NCI-H82 (cell line): ENCODE data around the gene SIRT2.
"Not testable (repeated sequence)": the region's sequence is repeated elsewhere in the genome, so short reads cannot be mapped to it uniquely, and the experiment has no call there.

Source experiments
- DNase-seq: peaks from one replicate; lab custom pipeline; 2025; lab: John Stamatoyannopoulos, UW

Gene SIRT2

DNA sequence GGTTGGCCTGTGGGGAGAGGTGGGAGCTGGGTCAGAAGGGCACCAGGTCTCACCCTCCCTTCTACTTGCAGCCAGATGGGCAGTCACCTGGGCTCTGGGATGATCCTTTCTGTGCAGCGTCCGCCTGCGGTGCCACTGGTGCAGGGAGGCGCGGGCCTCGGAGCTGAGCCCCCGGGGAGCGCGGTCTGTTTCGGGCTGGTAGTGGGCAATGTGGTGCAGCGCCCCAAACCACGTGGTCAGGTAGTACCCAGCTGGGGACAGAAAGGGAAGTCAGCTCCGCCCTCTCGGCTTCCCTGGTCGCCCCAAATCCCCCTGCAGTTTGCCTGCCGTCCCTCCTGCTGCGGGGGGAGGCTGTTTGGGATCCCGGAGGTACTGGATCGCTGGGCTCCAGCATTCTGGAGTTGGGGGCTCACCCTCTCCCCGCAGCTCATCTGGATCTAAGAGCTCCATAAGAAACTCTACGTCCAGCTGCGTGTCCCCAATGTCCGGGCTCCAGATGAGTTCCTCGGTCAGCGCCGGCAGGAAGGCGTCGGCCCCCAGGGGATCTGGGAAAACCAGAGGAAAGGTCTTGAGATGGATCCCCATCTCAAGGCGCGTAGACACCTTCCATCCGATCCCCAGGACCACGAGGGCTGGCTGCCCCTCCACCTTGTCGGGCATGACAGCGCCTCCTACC is 30.1 kb downstream of the SIRT2 start:
- peak; percentile 47 for DNase-seq

DNA sequence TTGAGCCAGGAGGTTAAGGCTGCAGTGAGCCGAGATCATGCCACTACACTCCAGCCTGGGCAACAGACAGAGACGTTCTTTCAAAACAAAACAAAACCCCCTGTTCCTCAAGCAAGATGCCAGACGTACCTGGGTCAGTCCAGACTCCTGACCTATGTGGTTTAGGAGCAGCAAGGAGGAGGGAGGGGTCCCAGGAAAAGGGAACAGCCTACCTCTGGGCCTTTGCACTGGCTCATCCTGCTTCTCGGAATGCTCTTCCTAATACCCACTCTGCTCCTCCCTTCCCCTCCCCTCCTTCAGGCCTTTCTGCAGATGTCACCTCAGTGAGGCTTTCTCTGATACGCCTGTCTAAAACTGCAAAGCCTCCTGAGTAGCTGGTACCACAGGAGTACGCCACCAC is 30.9 kb downstream of the SIRT2 start:
- peak; percentile 67 for DNase-seq

DNA sequence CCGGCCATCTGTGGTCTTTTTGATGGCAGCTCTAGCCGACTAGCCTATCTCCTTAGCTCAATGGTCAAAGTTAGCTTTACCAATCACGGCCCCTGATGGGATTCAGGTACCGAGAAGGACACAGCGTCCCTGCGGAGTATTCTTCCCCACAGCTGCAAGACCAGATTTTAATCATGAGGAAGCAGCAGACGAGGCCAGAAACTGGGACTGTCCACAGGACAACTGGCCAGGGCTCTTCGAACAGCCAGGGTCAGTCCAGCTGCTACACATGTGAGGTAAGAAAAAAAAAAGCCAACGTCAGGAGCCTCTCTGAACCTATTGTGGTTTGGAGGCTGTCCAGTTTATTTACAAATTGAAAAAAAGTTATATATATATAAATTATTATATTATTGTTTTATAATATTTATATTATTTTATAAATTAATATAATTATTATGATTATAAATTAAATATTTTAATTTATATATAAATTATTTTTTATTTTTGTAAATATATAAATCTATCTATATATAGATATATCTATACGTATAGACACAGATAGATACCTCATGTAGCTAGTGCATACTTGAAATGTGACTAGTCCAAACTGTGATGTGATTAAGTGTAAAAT is 32.1 kb downstream of the SIRT2 start:
- DNase-seq, result no peak

DNA sequence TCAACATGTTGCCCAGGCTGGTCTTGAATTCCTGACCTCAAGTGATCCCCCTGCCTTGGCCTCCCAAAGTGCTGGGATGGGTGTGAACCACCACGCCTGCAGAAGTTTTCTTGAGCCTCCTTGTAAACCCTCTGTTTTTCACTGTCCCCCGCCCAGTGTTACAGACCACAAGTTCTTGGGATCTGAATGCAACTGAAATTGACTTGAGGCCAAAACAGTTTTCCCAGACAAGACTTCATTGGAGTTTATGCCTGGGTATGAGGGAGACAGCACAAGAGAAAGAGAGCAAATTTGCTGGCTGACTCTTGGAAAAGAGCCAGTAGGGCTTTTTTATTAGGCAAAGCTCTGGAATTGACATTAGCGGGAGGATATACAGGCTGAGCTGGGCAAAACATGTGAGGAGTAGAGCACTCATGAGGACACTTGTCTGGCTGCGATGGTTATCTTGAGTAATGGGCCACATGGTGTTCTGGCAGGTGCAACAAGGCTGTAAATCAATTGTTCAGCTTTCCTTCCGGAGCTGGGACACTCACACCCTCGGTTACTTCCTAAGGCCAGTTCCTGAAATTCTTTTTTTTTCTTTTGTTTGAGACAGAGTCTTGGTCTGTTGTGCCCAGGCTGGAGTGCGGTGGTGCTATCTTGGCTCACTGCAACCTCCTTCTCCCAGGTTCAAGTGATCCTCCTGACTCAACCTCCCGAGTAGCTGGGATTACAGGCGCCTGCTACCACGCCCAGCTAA is 36.9 kb downstream of the SIRT2 start:
- DNase-seq, result peak; percentile 51

DNA sequence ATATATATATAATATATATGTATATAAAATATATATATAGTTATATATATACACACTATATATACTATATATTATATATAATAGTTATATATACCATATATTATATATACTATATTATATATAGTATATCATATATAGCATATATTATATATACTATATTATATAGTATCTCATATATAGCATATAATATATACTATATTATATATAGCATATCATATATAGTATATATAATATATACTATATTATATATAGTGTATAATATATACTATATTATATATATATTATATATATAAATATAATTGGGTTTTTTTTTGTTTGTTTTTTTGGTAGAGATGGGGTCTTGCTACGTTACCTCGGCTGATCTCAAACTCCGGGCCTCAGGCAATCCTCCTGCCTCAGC is 38.0 kb downstream of the SIRT2 start:
- DNase-seq, result no peak

DNA sequence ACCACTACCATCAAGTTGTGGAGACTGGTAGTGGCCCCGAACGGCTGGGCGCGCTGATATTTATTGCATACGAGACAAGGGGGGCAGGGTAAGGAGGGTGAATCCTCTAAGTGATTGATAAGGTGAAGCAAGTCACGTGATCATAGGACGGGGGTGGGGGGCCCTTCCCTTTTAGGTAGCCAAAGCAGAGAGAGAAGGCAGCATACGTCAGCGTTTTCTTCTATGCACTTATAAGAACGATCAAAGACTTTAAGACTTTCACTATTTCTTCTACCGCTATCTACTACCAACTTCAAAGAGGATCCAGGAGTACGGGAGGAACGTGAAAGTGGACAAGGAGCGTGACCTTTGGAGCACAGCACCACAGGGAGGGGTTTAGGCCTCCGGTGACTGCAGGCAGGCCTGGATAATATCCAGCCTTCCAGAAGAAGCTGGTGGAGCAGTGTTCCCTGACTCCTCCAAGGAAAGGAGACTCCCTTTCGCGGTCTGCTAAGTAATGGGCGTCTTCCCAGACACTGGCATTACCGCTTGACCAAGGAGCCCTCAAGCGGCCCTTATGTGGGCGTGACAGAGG is 39.7 kb downstream of the SIRT2 start:
- DNase-seq, result not testable (repeated sequence)

DNA sequence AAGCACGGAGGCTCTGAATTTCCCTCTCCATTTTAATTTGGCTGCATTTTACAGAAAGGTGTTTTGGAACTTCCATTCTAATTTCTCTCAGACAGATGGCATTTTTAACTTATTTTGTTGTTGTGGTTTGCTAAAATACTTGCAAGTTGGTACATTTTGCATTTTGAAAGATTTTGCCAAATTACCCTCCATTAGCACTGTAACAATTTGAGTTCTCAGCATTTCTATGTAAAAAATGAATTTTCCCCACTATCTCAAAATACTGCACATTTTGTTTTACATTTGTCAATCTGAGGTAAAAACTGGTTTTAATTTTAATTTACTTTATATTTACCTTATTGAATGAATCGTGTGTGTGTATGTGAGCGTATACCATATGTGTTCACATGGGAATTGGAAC is 42.6 kb downstream of the SIRT2 start:
- no peak for DNase-seq

DNA sequence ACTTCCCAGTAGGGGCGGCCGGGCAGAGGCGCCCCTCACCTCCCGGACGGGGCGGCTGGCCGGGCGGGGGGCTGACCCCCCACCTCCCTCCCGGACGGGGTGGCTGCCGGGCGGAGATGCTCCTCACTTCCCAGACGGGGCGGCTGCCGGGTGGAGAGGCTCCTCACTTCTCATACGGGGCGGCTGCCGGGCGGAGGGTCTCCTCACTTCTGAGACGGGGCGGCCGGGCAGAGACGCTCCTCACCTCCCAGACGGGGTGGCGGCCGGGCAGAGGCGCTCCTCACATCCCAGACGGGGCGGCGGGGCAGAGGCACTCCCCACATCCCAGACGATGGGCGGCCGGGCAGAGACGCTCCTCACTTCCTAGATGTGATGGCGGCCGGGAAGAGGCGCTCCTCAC is 43.7 kb downstream of the SIRT2 start:
- DNase-seq, result not testable (repeated sequence)

DNA sequence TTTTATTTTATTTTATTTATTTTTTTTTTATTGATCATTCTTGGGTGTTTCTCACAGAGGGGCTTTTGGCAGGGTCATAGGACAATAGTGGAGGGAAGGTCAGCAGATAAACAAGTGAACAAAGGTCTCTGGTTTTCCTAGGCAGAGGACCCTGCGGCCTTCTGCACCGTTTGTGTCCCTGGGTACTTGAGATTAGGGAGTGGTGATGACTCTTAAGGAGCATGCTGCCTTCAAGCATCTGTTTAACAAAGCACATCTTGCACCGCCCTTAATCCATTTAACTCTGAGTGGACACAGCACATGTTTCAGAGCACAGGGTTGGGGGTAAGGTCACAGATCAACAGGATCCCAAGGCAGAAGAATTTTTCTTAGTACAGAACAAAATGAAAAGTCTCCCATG is 44.5 kb downstream of the SIRT2 start:
- peak; percentile 78 for DNase-seq

DNA sequence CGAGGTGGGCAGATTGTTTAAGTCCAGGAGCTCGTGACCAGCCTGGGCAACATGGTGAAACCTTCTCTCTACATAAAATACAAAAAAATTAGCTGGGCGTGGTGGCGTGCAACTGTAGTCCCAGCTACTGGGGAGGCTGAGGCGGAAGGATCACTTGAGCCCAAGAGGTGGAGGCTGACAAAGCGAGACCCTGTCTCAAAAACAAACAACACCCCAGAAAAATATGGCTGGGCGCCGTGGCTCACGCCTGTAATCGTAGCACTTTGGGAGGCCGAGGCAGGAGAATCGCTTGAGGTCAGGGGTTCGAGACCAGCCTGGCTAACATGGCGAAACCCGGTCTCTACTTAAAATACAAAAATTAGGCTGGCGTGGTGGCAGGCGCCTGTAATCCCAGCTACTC is 46.2 kb downstream of the SIRT2 start:
- DNase-seq, result no peak

DNA sequence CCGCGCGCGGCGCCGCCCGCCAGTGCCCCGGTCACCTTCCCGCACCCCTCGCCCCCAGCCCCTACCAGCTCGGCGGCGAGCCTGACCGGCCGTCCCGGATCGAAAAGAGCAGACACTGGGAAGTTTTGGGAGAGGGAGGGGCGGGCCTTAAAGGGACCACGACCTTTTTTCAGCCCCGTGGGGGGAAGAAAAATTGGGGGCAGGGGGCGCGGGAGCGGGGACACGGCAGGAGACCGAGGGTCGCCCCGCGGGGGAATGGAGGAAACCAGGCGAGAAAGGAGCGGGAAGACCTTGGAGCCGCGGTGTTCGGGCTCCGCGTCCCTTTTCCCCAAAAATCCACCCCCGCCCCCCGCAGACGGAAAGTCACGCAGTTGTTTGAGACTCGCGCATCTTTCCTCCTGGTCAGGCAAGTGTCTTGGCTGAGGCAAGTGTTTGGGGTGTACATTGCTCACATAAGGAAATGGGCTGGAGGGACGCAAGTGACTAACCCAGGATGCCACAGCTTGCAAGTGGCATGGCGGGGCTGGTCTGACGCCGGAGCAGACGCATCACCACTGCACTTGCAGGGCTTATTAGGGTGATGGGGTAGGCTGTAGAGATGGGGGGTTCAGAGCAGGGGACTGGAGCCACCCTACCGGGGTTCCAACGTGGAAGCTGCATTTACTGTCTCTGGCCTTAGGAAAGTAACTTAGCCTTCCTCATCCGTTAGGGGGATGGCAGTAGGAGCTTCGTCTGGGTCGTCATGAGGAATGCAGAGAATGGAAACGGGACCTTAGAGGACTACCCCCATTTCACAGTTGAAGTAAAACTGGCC is 47.0 kb downstream of the SIRT2 start:
- DNase-seq, result peak; percentile 66

DNA sequence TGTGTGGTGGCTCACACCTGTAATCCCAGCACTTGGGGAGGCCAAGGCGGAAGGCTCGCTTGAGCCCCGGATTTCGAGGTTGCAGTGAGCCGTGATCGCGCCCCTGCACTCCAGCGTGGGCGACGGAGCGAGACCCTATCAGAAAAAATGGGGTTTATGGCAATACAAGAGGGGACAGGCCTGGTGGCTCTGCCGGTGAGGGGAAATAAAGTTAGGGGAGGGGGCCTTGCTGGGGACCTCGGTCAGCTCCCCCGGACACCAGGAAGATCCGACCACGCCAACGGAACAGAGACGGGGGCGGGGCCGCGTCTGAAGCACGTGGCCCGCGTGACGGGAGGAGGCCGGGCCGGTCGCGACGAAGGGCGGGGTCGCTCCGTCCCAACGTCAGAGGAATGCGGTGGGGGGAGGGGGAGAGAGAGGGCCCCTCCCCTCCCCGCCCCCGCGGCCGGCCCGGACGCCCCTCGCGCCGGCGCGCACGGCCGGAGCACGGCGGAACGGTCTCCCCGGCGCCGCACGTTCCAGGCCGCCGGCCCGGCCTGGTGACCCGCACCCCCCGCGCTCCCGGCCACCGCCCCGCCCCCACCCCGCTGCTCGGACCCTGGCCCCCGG is 47.7 kb downstream of the SIRT2 start:
- DNase-seq, result peak; percentile 97

DNA sequence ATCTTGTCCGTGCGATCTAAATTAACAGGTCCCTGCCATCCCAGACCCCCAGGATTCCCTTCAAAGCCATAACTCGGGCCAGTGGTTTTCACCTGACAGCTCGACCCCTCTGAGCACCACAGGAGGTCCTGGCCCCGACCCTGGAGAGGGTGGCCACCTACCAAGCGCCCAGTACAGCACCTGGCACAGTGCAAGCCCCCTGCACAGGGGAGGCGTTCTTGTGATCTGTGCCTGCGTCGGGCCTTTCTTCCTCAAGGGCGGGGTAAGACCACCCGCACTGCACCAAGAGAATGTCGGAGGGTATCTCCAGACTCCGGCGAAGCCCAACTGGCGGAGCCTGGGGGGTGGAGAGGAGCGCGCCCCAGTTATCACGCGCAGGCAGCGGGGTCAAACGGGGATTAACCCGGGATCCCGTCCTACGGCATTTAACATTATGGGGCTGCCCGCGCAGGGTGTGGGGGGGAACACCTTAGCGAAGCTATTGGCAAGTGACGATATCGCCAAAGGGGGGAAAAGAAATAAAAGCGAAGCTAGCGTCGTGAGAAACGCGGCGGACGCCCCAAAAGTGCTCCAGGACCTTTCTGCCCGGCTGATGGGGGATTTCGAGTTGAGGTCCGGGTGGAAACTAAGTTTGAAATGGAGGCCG is 48.3 kb downstream of the SIRT2 start:
- DNase-seq, result peak; percentile 79

DNA sequence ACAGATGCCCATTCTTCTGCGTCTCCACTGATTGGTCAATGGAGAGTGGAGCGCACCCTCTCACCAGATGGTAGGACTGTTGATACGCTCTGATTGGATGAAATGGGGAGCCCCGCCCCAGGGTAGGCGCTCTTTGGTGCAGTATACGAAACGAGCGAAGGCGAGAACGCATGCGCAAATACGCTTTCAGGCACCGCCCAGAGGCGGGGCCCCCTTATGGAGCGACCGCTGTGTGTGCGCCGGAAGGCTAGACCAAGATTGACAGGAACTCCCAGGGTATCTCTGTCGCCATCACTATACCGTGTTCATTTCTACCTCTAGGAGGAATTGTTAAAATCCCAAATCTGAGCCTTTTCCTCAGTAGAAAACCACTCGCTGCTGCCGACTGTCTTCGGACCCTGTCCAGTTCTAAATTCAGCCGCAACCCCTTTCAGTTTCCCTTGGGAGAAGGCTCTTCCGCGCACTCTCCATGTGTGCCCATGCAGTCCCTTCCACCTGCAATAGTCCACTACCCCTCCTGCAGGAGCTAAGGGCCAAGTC is 48.9 kb downstream of the SIRT2 start:
- DNase-seq, result peak; percentile 86

DNA sequence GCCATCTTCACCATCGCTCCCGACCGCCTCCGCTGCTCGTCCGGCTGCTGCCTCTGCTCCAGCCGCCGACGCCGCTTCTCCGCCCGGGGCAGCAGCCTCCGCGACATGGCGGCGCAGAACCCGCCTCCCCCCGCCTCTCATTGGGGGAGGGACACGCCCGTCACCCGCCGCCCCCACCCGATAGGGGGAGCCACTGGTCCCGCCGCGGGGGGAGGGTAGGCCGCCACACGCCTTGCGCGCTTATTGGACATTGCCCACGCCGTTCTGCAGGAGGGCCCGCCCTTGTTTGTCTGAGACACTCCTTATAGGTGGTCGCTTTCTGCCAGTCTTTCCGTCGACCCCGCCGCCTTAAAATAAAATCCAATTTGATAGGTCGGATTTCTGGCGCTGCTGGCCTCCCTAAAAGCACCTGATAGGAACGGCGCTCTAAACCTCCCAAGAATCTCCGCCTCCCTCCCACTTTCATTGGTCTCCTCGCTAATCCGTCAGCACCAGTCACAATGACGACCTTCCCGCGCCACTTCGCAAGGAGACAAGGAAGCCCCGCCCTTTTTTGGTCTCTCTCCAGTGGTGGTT is 49.5 kb downstream of the SIRT2 start, which contains the start of gene HNRNPL:
Gene HNRNPL, minus strand, starts transcription at position 127 of the 576 bp plus-strand sequence. Its CDS starts 20 bp downstream, at position 107.
- DNase-seq, result peak; percentile 100

DNA sequence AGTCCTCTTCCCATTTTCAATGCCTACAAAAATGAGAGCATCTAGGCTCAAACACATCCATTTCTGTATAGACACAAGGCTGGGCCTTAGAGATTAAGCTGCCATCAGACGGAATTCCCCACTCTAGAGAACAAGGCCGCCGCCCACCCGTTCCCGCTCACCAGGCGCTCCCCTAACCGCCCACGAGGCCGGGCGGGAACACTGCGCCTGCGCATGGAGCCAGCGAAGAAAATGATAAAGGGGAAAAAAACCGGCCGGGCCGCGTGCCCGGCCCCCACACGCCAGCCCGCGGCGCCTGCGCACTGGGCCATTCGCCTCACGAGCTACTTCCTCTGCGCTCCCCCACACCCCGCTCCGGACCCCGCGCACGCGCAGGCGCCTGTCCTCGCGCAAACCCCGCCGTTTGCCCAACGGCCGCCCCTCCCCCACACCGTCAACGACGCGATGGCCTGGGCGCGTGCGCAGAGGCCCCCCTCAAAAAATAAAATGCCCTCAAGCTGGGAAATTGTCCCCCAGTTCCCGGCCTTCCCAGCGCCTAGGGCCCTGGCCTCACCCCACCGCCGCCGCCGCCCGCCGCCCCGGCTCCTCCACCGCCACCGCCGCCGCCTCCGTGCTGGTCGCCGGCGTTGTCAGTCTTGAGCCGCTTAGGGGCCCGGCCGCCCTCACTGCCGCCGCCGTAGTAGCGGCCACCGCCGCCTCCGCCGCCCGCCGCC is 50.1 kb downstream of the SIRT2 start:
- DNase-seq, result peak; percentile 99

DNA sequence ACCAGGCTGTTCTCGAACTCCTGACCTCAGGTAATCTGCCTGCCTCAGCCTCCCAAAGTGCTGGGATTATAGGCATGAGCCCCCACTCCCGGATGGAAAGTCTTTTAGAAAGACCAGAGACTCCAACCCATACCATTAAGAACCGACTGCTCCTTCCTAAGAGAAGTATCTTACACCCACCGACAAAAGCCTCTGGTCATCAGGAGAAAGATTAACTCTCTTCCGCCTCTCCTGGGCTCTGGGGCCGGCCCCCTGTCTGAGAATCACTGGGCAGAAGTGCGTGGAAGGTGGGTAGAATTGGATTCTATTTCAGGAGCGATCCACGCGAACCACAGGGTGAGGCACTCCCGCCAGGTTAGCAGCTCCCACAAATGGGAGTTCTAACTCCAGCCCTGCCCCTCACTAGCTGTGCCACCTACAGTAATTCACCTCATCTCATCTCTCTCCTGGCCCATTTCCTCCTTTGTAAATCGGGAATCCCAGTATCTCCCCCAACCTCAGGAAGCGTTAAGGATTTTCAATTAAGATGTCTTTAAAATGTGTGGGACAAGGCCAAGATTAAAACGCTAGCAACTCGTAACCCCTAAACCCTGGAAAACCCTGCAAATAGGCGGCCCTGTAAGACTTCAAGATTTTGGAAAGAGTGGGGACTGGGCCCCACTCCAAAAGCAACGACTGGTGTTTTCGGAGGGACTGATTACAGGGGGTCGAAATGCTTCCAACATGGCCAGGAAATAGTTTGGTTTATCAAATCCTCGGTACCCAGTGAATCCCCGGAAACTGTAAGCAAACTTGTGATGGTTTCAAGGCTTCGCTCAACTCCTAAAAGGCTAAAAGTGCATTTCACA is 50.9 kb downstream of the SIRT2 start:
- DNase-seq, result no peak

DNA sequence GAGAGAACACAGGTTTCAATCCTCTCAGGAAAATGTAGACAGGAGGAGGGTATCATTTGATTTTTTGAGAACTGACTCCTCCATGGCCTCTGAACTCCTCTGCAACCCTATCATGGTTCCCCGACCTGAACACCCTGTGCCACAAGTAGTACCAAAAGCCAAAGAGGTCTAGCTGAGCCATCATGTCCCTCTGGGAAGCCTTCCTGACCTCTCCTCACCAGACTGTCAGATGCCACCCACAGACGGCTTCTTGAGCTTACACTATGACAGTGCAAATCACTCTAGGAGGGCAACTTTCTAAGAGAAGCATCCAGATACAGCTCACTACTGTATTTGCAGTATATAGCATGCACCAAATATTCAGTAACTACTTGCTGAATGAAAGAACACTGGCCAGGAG is 53.3 kb downstream of the SIRT2 start:
- no peak for DNase-seq
